Mesendoderm (in vitro differentiated cells): ENCODE results near the gene PSMC4.

Source experiments
- DNase-seq: peaks from one replicate; pipeline ENCODE4 v3.0.0; 2013
- H2AK5ac ChIP-seq: 2 replicates; pipeline ENCODE4 v1.6.1; 2013; ENCODE audit warnings: low read length, inconsistent platforms
- H2BK120ac ChIP-seq: 2 replicates; pipeline ENCODE4 v1.6.1; 2013; ENCODE audit warnings: low read depth, mild to moderate bottlenecking, low read length, moderate library complexity, mixed read lengths
- H2BK15ac ChIP-seq: replicated peaks from 2 replicates; pipeline ENCODE4 v1.6.1; 2013; ENCODE audit warnings: low read depth, mild to moderate bottlenecking, moderate library complexity
- H2BK5ac ChIP-seq: 2 replicates; pipeline ENCODE4 v1.6.1; 2013; ENCODE audit warnings: low read length, inconsistent platforms
- H3K18ac ChIP-seq: 2 replicates; pipeline ENCODE4 v1.6.1; 2013; ENCODE audit warnings: mild to moderate bottlenecking, low read length, mixed read lengths
- H3K23ac ChIP-seq: one replicate; pipeline ENCODE4 v1.6.1; 2013; ENCODE audit warnings: low read length
- H3K27ac ChIP-seq: 2 replicates; pipeline ENCODE4 v1.5.1; 2013; ENCODE audit warnings: low read depth, mild to moderate bottlenecking, inconsistent platforms, low read length, moderate library complexity
- H3K27me3 ChIP-seq: 2 replicates; pipeline ENCODE4 v1.6.1; 2013; ENCODE audit warnings: low read length, control low read depth, mild to moderate bottlenecking, inconsistent platforms; ENCODE audit not compliant: insufficient read depth, poor library complexity
- H3K36me3 ChIP-seq: 2 replicates; pipeline ENCODE4 v1.6.1; 2013; ENCODE audit warnings: low read length, inconsistent platforms; ENCODE audit not compliant: control insufficient read depth, insufficient read depth
- H3K4ac ChIP-seq: one replicate; pipeline ENCODE4 v1.6.1; 2013; ENCODE audit warnings: low read depth, mild to moderate bottlenecking, low read length, moderate library complexity
- H3K4me1 ChIP-seq: 2 replicates; pipeline ENCODE4 v1.6.1; 2013; ENCODE audit warnings: low read depth, low read length, inconsistent platforms; ENCODE audit not compliant: control insufficient read depth
- H3K4me2 ChIP-seq: 2 replicates; pipeline ENCODE4 v1.6.1; 2013; ENCODE audit warnings: low read length
- H3K4me3 ChIP-seq: 2 replicates; pipeline ENCODE4 v1.5.1; 2013; ENCODE audit warnings: mild to moderate bottlenecking, low read length
- H3K56ac ChIP-seq: one replicate; pipeline ENCODE4 v1.6.1; 2013; ENCODE audit warnings: low read length
- H3K79me1 ChIP-seq: 2 replicates; pipeline ENCODE4 v1.6.1; 2013; ENCODE audit warnings: low read length, inconsistent platforms
- H3K79me2 ChIP-seq: 2 replicates; pipeline ENCODE4 v1.6.1; 2013; ENCODE audit warnings: mild to moderate bottlenecking, low read length; ENCODE audit not compliant: control insufficient read depth, insufficient read depth
- H3K9ac ChIP-seq: 2 replicates; pipeline ENCODE4 v1.6.1; 2013; ENCODE audit warnings: low read length, inconsistent platforms
- H4K5ac ChIP-seq: one replicate; pipeline ENCODE4 v1.6.1; 2013; ENCODE audit warnings: low read length
- H4K8ac ChIP-seq: one replicate; pipeline ENCODE4 v1.6.1; 2013; ENCODE audit warnings: low read depth, mild to moderate bottlenecking, control low read depth, low read length, moderate library complexity
- WGBS: extraction: QIAGEN DNeasy Blood & Tissue Kit; methylation state at CpG from one replicate; pipeline ENCODE4 v1.1.7; 2013; ENCODE audit warnings: low lambda C conversion rate, missing lambda C conversion rate; ENCODE audit not compliant: insufficient coverage; ENCODE audit errors: extremely low coverage; 5-methylcytosine and 5-hydroxymethylcytosine counted together

Gene PSMC4

GRCh38 chr19:39927076-39927475 lies 43.9 kb upstream of the PSMC4 start:
- DNase-seq = no peak
- no peak overlapping the region for H4K8ac ChIP-seq
- no CpG with 5 or more reads among the region's 11 CpGs for WGBS

DNA sequence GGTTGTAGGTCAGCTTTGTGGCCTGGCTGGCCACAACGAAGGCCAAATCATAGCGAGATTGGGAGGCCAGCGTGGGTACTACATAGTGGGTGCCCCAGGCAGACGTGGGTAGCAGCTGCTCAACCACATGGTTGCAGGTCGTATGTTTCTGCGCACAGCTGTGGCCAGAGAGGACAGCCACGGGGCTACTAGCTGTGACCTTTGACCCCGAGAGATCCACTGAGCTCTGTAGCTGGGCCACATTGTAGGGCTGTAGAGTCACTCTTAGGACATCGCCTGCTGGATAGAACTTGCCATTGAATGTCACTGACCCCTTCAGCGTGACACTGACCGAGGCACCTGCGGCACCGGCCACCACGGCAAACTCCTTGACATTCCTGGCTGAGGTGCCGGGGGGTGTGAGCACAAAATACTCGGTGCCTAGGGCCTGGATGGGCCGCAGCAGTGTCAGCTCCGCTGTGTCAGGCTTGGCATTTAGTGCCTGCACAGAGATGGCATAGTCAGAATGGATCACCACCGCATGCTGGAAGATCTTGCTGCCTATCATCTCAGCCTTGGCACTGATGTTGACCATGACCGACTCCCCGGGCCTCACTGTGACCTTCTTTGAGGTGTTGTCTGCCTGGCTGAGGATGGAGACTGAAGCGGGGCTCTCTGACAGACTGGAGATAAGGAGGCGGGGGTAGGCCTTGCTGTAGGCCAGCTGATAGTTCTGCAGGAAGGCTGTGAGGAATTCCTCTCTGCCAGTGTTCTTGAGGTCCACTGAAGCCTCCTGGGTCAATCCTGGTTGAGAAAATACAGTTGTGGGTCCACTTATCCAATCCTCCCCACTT lies 43.2 kb upstream of the PSMC4 start:
- Histone ChIP-seq H3K4me3 (no peak overlapping the region), H3K79me2 (no peaks in the 10 kb centered on the region), H3K79me1 (no peaks in the 10 kb centered on the region), H3K27ac (no peak overlapping the region), H3K56ac (no peak overlapping the region), H3K9ac (no peak overlapping the region), H4K5ac (no peak overlapping the region), H2BK5ac (no peak overlapping the region), H4K8ac (no peak overlapping the region), H3K27me3 (no peaks in the 10 kb centered on the region), H3K36me3 (no peaks in the 10 kb centered on the region), H3K4ac (no peak overlapping the region), H3K18ac (no peak overlapping the region), H2AK5ac (no peak overlapping the region), H2BK15ac (no peak overlapping the region), H3K4me2 (no peak overlapping the region), H2BK120ac (no peak overlapping the region), H3K4me1 (no peaks in the 10 kb centered on the region), H3K23ac (no peak overlapping the region)
- no CpG with 5 or more reads among the region's 23 CpGs for WGBS
- no peak for DNase-seq

More at GRCh38 chr19:39927076-39927475, 43.9 kb upstream of the PSMC4 start:
- Histone ChIP-seq H3K27me3 (no peaks in the 10 kb centered on the region), H2BK15ac (no peak overlapping the region), H3K27ac (no peak overlapping the region), H2BK120ac (no peak overlapping the region), H4K5ac (no peak overlapping the region), H2AK5ac (no peak overlapping the region), H3K4ac (no peak overlapping the region), H3K4me3 (no peak overlapping the region), H3K36me3 (no peaks in the 10 kb centered on the region), H3K79me1 (no peaks in the 10 kb centered on the region), H3K23ac (no peak overlapping the region), H3K18ac (no peak overlapping the region), H3K56ac (no peak overlapping the region), H3K4me1 (no peaks in the 10 kb centered on the region), H3K4me2 (no peak overlapping the region), H3K9ac (no peak overlapping the region), H3K79me2 (no peaks in the 10 kb centered on the region), H2BK5ac (no peak overlapping the region)

GRCh38 chr19:39928357-39928725 lies 42.6 kb upstream of the PSMC4 start:
- Histone ChIP-seq H3K4me1 (no peaks in the 10 kb centered on the region), H4K8ac (no peak overlapping the region), H2AK5ac (no peak overlapping the region), H3K4me3 (no peak overlapping the region), H3K4ac (no peak overlapping the region), H3K4me2 (no peak overlapping the region), H3K9ac (no peak overlapping the region), H3K36me3 (no peaks in the 10 kb centered on the region), H3K56ac (no peak overlapping the region), H3K27me3 (no peaks in the 10 kb centered on the region), H3K79me1 (no peaks in the 10 kb centered on the region), H2BK5ac (no peak overlapping the region), H2BK120ac (no peak overlapping the region), H3K79me2 (no peaks in the 10 kb centered on the region), H3K27ac (no peak overlapping the region), H3K23ac (no peak overlapping the region), H2BK15ac (no peak overlapping the region), H4K5ac (no peak overlapping the region), H3K18ac (no peak overlapping the region)
- DNase-seq = no peak
- no CpG with 5 or more reads among the region's 3 CpGs for WGBS

GRCh38 chr19:39929750-39930149 lies 41.2 kb upstream of the PSMC4 start:
- Histone ChIP-seq H3K27me3 (no peaks in the 10 kb centered on the region), H3K79me1 (no peaks in the 10 kb centered on the region), H3K9ac (no peak overlapping the region), H3K4me1 (no peaks in the 10 kb centered on the region), H3K56ac (no peak overlapping the region), H3K36me3 (no peaks in the 10 kb centered on the region), H2AK5ac (no peak overlapping the region), H4K8ac (no peak overlapping the region), H3K23ac (no peak overlapping the region), H3K4me2 (no peak overlapping the region), H3K27ac (no peak overlapping the region), H2BK15ac (no peak overlapping the region), H4K5ac (no peak overlapping the region), H3K4ac (no peak overlapping the region), H3K4me3 (no peak overlapping the region), H2BK120ac (no peak overlapping the region), H2BK5ac (no peak overlapping the region), H3K79me2 (no peaks in the 10 kb centered on the region), H3K18ac (no peak overlapping the region)
- DNase-seq = no peak
- no CpG with 5 or more reads among the region's 3 CpGs for WGBS

DNA sequence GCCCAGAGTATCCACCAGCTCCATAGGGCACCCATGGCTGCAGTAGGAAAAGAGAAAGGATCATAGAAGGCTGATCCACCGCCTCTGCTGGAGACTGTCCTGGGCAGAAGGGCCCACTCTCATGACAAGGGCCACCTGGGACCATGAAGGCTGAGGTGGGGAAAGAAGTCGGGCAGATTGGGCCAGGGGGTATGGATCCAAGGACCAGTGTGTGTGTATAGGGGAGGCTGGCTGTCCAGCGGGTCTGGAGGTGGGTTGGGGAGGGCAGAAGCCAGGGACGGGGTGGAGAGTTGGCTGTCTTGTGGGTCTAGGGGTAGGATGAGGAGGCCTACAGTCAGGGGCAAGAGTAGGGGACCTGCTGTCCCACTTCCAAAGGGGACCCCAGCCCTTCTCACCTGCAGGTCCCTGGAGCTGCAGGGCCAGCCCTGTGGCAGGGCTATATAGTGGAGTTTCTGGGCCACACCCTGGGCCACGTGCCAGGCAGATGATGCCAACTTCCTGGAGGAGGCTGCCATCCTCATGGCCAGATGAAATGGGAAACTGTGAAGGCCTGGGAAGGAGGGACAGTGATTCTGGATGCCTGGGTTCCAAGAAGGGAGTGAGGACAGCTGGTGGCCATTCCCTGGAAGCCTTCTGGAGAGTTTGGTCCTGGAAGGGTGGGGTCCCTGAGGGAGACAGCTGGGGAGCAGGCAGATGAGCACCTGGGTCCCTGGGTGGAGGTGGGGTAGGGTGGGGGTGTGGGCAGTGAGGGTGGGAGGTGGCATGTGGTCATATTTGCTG lies 36.2 kb upstream of the PSMC4 start, which contains the start of gene FCGBP:
Gene FCGBP (minus strand): TSS at position 51 of the 780 bp plus-strand sequence.
- no peak within 1 kb of the TSS for H3K4me3 ChIP-seq
- no peak within 1 kb of the TSS for H2AK5ac ChIP-seq
- no peak within 1 kb of the TSS for H3K4me2 ChIP-seq
- H3K18ac ChIP-seq = no peak within 1 kb of the TSS
- no peaks in the 10 kb centered on the region for H3K36me3 ChIP-seq
- H4K5ac ChIP-seq = no peak within 1 kb of the TSS
- H3K4ac ChIP-seq = no peak within 1 kb of the TSS
- H3K23ac ChIP-seq = no peak within 1 kb of the TSS
- no peak within 1 kb of the TSS for H3K27ac ChIP-seq
- no peak within 1 kb of the TSS for H2BK15ac ChIP-seq
- no peak within 1 kb of the TSS for H3K56ac ChIP-seq
- H3K79me2 ChIP-seq = no peaks in the 10 kb centered on the region
- H2BK5ac ChIP-seq = no peak within 1 kb of the TSS
- no peak within 1 kb of the TSS for H4K8ac ChIP-seq
- no peaks in the 10 kb centered on the region for H3K4me1 ChIP-seq
- no peak within 1 kb of the TSS for H3K9ac ChIP-seq
- no peaks in the 10 kb centered on the region for H3K79me1 ChIP-seq
- no peak within 1 kb of the TSS for H2BK120ac ChIP-seq
- no CpG with 5 or more reads among the region's 5 CpGs for WGBS
- H3K27me3 ChIP-seq = no peaks in the 10 kb centered on the region
- no peak for DNase-seq
